Endothelial cell of umbilical vein (primary cell): Measurements from ENCODE around the gene SRRM2. TPM values are rescaled to one million over a fixed set of nuclear protein-coding genes. Genes with fewer than 3 reads are reported as not detected.
A peak's percentile ranks its signal among the peaks of the same experiment; 100 is the strongest.

Experiments used
- BruUV-seq: library from RNA; stranded (reverse); fragments of 400-500 nt; replicated peaks from 2 replicates; lab custom pipeline; 2021; lab: Mats Ljungman, UMichigan
- CTCF ChIA-PET: fragments of 300-600, 350-600 bp; sonication (Branson Sonifier 250); formaldehyde crosslinking; loops from one replicate; lab custom pipeline; 2021; ENCODE audit warnings: antibody characterized with exemption, inconsistent platforms; lab: Charles Lee
- POLR2A ChIA-PET: fragments of 300-600, 350-600 bp; sonication (Branson Sonifier 250); formaldehyde crosslinking; loops from one replicate; lab custom pipeline; 2021; ENCODE audit warnings: antibody characterized with exemption, inconsistent platforms; lab: Charles Lee
- DNase-seq: peaks from one replicate; pipeline ENCODE4 v3.0.0-alpha.2; 2011; ENCODE audit warnings: low read depth, low spot score
- FAIRE-seq: peaks from 2 replicates; lab custom pipeline; 2011; peaks lifted over from hg19 to GRCh38; lab: Jason Lieb, UNC
- H2AFZ ChIP-seq: 2 replicates; pipeline ENCODE4 v1.6.0; 2012; ENCODE audit warnings: low read depth, low read length, control low read depth, inconsistent platforms
- H3K27ac ChIP-seq: 2 replicates; pipeline ENCODE4 v1.5.1; 2011; ENCODE audit warnings: low read depth, mild to moderate bottlenecking, control low read depth, low read length, moderate library complexity; ENCODE audit not compliant: insufficient read depth
- H3K27me3 ChIP-seq, 2 experiments: 2 replicates each; pipeline versions ENCODE4 v1.6.0 to v1.6.1; 2011; ENCODE audit warnings: low read length in 2 of 2, mixed read lengths in 1 of 2; ENCODE audit not compliant: control insufficient read depth in 2 of 2, insufficient read depth in 2 of 2
- H3K36me3 ChIP-seq, 2 experiments: 2 replicates in 1 of 2; 3 replicates in 1 of 2; pipeline ENCODE4 v1.5.1; 2011; ENCODE audit warnings: low read length in 2 of 2, mild to moderate bottlenecking in 1 of 2, moderate library complexity in 1 of 2; ENCODE audit not compliant: control insufficient read depth in 2 of 2, insufficient read depth in 2 of 2; ENCODE audit errors: extremely low read depth in 1 of 2
- H3K4me1 ChIP-seq: 3 replicates; pipeline ENCODE4 v1.5.1; 2011; ENCODE audit warnings: mild to moderate bottlenecking, low read length; ENCODE audit not compliant: control insufficient read depth, insufficient read depth; ENCODE audit errors: extremely low read depth
- H3K4me2 ChIP-seq: 2 replicates; pipeline ENCODE4 v1.6.1; 2011; ENCODE audit warnings: low read length, control low read depth, mixed read lengths; ENCODE audit not compliant: insufficient read depth
- H3K4me3 ChIP-seq, 3 experiments: fragments of 200-600 bp in 1 of 3; sonication (generic), shearing (Covaris generic) in 1 of 3; replicated peaks in 1 of 3; 2 replicates each; pipeline ENCODE4 v1.5.1; 2011 to 2016; ENCODE audit warnings: control low read depth in 3 of 3, low read length in 3 of 3, mild to moderate bottlenecking in 2 of 3, inconsistent platforms in 1 of 3, low read depth in 1 of 3, moderate library complexity in 1 of 3; ENCODE audit not compliant: insufficient read depth in 1 of 3
- H3K79me2 ChIP-seq: 2 replicates; pipeline ENCODE4 v1.6.0; 2012; ENCODE audit warnings: low read length, inconsistent platforms; ENCODE audit not compliant: control insufficient read depth, insufficient read depth
- H3K9ac ChIP-seq: replicated peaks from 2 replicates; pipeline ENCODE3; 2011; ENCODE audit warnings: low read length, control low read depth; ENCODE audit not compliant: insufficient read depth; ENCODE audit errors: extremely low read depth
- H3K9me1 ChIP-seq: replicated peaks from 3 replicates; pipeline ENCODE4 v1.6.0; 2011; ENCODE audit warnings: mild to moderate bottlenecking, low read length; ENCODE audit not compliant: control insufficient read depth, insufficient read depth; ENCODE audit errors: extremely low read depth
- H3K9me3 ChIP-seq: replicated peaks from 2 replicates; pipeline ENCODE4 v1.5.1; 2012; ENCODE audit warnings: low read length, inconsistent platforms; ENCODE audit not compliant: control insufficient read depth, insufficient read depth
- H4K20me1 ChIP-seq: replicated peaks from 2 replicates; pipeline ENCODE3; 2011; ENCODE audit warnings: mild to moderate bottlenecking, low read length; ENCODE audit not compliant: control insufficient read depth, insufficient read depth; ENCODE audit errors: extremely low read depth
- CTCF ChIP-seq, 2 donors: IDR thresholded peaks; 1 replicate in 1 of 2; 2 replicates in 1 of 2; pipeline ENCODE4 v1.5.1; 2011; ENCODE audit warnings: low read length in 2 of 2, mild to moderate bottlenecking in 2 of 2, moderate library complexity in 2 of 2, control low read depth in 1 of 2, inconsistent platforms in 1 of 2, low read depth in 1 of 2; ENCODE audit not compliant: insufficient read depth in 1 of 2; ENCODE audit errors: extremely low read depth in 1 of 2
- EZH2 ChIP-seq: IDR thresholded peaks from 2 replicates; pipeline ENCODE4 v1.6.1; 2012; ENCODE audit warnings: borderline replicate concordance, low read depth, mild to moderate bottlenecking, moderate library complexity, low read length, inconsistent platforms; ENCODE audit not compliant: severe bottlenecking
- JUN ChIP-seq: IDR thresholded peaks from 2 replicates; pipeline ENCODE4 v1.6.1; 2011; ENCODE audit warnings: borderline replicate concordance, low read depth; ENCODE audit not compliant: insufficient read length, insufficient read depth
- MYC ChIP-seq: IDR thresholded peaks from one replicate; pipeline ENCODE4 v1.6.1; 2011; ENCODE audit warnings: mild to moderate bottlenecking, low read depth, low read length
- POLR2A ChIP-seq: IDR thresholded peaks from 2 replicates; pipeline ENCODE4 v1.6.1; 2012; ENCODE audit warnings: low read depth, mild to moderate bottlenecking, control low read depth, low read length
- POLR2AphosphoS5 ChIP-seq: IDR thresholded peaks from 2 replicates; pipeline ENCODE4 v1.6.1; 2012; ENCODE audit warnings: low read depth, mild to moderate bottlenecking, control low read depth, low read length, moderate library complexity; ENCODE audit not compliant: insufficient read depth
- dilution Hi-C: fragments of 300-500 bp; cut with MboI; formaldehyde crosslinking; loops from one replicate; pipeline ENCODE4 v1.15.0; 2019; ENCODE audit warnings: low sequenced_read_pairs; ENCODE audit not compliant: extremely low pct_ligation_motif_present
- intact Hi-C: fragments of 100-400 bp; cut with micrococcal nuclease; formaldehyde crosslinking; loops from one replicate; pipeline ENCODE4 v1.10.0; 2022
- polyA plus RNA-seq, 4 experiments: library from polyadenylated mRNA; depleted of rRNA in 3 of 4; stranded (reverse) in 3 of 4; unstranded in 1 of 4; fragments of >200 nt; gene quantifications; 2 replicates each; pipeline versions ENCODE4 v1.2.1 to v1.2.3, GENCODE V29; 2011 to 2012; ENCODE audit warnings: missing spikeins in 1 of 4
- total RNA-seq: library from RNA; stranded (reverse); gene quantifications from 2 replicates; pipeline ENCODE4 v1.2.3, GENCODE V29; 2021

Gene SRRM2
- total and polyA plus RNA-seq, 2 donors (not counting 3 experiments of a cell fraction or from before 2014, with no cell fraction given): 270 to 483 TPM

GRCh38 chr16:2771496-2772402 lies 19.3 kb downstream of the SRRM2 start:
- H3K9me3 ChIP-seq: no peaks in the 10 kb centered on the region
- FAIRE-seq (no peak), DNase-seq (no peak)
- intact Hi-C loops (loop anchor here (10.0 kb wide), 1 partner anchor 63 kb away; the partner anchor contains the start of gene ZG16B), dilution Hi-C loops (no loop called here)
- no peak overlapping the region for H3K27ac ChIP-seq
- no peaks in the 10 kb centered on the region for H3K9me1 ChIP-seq
- H3K4me1 ChIP-seq: peaks cover 8% of the 10 kb centered on the region
- ChIA-PET POLR2A (no interaction called here), CTCF (no interaction called here)
- no peaks in the 10 kb centered on the region for H4K20me1 ChIP-seq
- peaks cover 33% of the 10 kb centered on the region for H3K79me2 ChIP-seq
- H2AFZ ChIP-seq: no peak overlapping the region
- no peaks in the 10 kb centered on the region for H3K27me3 ChIP-seq
- no peak overlapping the region for H3K4me3 ChIP-seq
- peaks cover 27 to 57% of the 10 kb centered on the region in 2 experiments for H3K36me3 ChIP-seq
- BruUV-seq: no TSS peak
- no peak overlapping the region for H3K4me2 ChIP-seq
- no peak overlapping the region for H3K9ac ChIP-seq
- TF ChIP-seq MYC (no peak), POLR2AphosphoS5 (peak; percentile 13)

GRCh38 chr16:2773188-2773968 lies 20.9 kb downstream of the SRRM2 start:
- intact Hi-C loops (loop anchor here (10.0 kb wide), 1 partner anchor 61 kb away; the partner anchor contains the start of gene ZG16B), dilution Hi-C loops (no loop called here)
- FAIRE-seq (no peak), DNase-seq (no peak)
- ChIA-PET CTCF (interaction anchor here (0.6 to 1.1 kb wide), 3 partner anchors 21 to 95 kb away, joined by 3 to 4 read pairs (median 4); partner anchors contain the start of gene SRRM2), POLR2A (no interaction called here)
- peaks cover 18% of the 10 kb centered on the region for H3K79me2 ChIP-seq
- BruUV-seq: no TSS peak
- no peaks in the 10 kb centered on the region for H4K20me1 ChIP-seq
- H3K27me3 ChIP-seq: no peaks in the 10 kb centered on the region
- no peak overlapping the region for H3K27ac ChIP-seq
- H3K36me3 ChIP-seq: peaks cover 15 to 40% of the 10 kb centered on the region in 2 experiments
- H3K4me2 ChIP-seq: no peak overlapping the region
- no peak for TF ChIP-seq EZH2
- TF ChIP-seq POLR2AphosphoS5: no peak
- TF ChIP-seq CTCF (IDR thresholded peaks at IDR 0.05; ENCODE audit: extremely low read depth in 1 of 2, insufficient read depth in 1 of 2, low read depth in 1 of 2, low read length in 2 of 2): no peak
- TF ChIP-seq POLR2A: no peak
- TF ChIP-seq JUN: no peak
- H3K9ac ChIP-seq: no peak overlapping the region
- no peak overlapping the region for H2AFZ ChIP-seq
- peaks cover 8% of the 10 kb centered on the region for H3K4me1 ChIP-seq
- no peaks in the 10 kb centered on the region for H3K9me1 ChIP-seq
- no peak overlapping the region for H3K4me3 ChIP-seq
- H3K9me3 ChIP-seq: no peaks in the 10 kb centered on the region
